NOMO-1 treated with dmso at 0.1 percent for 144 hours (cell line): ENCODE results near the gene EXOC3L4.

Experiments
- DNase-seq: peaks from one replicate; lab custom pipeline; 2025; ENCODE audit not compliant: unreplicated experiment; lab: John Stamatoyannopoulos, UW

Gene EXOC3L4

DNA sequence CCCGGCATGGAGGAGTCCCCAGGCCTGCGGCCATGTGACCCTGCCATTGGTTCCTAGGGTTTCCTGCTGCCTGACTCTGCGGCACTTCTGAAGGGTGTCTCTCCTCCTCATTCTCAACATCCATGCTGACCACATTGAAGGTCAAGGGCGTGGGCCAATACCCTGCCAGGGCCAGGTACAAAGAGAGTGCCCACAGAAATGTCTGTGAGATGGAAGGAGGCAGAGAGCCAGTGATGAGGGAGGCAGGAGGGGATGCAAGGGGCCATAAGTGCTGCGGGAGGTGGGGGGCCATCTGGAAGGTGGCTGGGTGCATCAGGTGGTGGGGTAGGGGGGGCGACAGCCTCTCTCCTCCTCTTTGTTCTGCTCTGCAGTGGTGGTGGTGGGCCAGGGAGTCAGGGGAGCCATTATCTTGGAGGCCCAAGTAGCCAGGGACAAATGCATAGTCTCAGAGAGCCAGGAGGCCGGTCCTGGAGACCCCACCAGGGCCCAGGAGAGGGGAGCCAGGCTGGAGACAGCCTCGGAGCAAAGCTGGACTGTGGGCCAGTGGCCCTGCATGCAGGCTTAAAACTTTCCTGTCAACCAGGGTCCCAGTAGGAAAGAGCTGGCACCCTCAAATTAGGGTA lies 24.2 kb upstream of the EXOC3L4 start:
- no peak for DNase-seq

DNA sequence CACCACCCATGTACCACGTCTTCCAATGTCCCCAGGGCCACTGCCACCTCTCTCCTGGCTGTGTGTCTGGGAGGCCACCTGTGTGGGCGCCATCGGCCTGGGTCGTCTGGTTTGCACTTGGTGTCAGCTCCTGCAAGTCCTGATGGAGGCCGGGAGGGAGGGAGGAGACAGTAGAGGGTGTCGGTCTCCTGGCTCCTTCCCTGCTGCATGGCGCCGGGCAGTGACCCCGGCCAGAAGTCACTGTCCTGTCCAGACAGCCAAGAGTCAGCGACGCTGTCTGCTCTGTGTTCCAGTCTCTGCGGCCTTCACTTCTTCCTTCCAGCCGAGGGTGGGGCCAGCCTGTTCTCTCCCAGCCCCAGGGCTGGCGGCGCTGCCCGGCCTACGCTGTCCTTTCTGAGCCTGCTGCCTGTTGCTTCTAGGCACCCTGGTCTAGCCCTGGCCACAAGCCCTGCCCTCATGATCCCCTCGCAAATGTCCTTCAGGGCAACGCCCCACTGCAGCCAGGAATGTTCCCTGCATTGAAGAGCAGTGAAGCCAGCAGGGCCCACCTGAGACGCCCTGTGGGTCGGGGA lies 23.5 kb upstream of the EXOC3L4 start:
- DNase-seq, result no peak

DNA sequence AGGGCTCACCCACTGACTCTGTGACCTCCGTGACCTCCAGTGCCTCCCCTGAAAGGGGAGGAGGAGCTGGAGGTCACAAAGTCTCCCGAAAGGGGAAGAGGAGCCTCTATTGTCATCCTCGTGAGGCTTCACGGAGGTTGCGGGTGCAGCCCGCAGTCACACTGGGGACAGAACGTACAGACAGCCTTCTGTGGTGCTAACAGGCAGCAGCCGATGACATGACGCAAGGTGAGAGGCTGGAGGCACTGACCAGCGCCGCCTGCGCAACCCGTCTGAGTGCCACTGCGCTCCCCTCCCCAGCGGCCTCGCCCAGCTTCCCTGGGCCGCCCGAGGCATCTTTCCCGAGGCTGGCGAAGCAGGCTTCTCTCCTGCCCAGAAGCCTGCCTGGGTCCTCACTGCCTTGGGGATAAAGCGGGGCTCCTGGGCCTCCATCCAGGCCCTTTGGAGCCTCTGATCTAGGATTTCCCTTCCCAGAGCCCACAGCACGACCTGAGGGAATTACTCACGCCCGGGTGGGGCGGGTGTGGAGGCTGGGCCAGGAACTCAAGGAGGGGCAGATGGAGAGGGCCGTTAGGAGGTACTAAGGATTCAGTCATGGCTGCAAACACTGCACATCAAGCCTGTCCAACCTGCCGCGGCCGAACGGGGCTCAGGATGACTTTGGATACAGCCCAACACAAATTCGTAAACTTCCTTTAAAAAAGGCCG lies 22.8 kb upstream of the EXOC3L4 start:
- DNase-seq, result no peak

DNA sequence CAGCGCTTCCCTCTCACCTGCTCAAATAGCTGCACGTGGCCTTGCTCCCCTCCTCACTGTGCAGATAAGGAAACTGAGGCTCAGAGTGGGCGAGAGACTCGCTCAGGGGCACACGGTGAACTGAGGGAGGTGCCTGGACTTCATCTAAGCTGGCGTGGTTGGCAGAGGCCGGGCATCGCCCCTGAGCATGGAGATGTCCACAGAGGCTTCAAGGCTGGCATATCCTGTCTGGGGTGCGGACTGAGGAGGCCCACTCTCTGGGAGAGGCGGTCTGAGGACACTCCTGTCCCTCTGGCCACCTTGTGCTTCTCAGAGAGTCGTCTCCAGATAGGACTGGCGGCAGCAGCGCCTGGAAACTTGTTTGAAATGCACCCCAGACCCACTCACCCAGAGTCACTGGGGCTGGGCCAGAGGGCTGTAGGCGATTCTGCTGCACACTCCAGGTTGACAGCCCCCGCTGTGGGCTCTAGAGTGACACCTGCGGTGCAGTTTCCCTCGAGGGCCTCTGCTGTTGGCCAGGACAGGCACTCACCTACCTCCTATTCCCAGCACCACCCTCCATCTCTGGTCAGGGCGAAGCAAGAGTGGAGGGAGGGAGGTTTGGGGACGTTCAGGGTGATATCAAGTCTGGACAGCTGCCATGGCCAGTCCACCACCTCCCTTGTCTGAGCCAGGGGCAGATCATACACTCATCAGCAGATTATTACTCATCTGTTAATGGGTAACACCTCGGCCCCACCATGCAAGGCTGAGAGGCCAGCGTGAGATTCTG lies 21.7 kb upstream of the EXOC3L4 start:
- DNase-seq, result no peak

DNA sequence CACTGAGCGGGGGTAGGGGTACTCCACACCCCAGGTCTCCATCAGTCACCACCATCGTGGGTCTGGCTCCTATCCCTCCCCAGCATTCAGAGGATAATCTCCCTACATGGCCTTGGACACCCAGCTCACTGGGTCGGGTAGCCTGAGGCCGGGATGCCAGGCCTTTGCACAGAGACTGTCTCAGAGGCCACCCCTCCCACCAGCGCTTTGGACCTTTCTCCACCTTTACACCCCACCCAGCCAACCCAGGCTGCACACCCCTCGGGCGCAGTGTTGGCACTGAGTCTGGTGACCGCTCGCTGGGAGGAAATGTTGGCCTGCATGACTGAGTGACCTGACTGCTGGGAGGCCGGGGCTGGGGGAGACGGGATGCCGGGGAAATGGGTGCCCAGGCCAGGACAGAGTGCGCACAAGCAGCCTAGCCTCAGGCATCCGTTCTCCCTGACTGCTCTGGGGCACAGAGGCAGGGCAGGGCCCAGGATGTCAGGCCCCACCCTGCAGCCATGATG lies 21.1 kb upstream of the EXOC3L4 start:
- no peak for DNase-seq

DNA sequence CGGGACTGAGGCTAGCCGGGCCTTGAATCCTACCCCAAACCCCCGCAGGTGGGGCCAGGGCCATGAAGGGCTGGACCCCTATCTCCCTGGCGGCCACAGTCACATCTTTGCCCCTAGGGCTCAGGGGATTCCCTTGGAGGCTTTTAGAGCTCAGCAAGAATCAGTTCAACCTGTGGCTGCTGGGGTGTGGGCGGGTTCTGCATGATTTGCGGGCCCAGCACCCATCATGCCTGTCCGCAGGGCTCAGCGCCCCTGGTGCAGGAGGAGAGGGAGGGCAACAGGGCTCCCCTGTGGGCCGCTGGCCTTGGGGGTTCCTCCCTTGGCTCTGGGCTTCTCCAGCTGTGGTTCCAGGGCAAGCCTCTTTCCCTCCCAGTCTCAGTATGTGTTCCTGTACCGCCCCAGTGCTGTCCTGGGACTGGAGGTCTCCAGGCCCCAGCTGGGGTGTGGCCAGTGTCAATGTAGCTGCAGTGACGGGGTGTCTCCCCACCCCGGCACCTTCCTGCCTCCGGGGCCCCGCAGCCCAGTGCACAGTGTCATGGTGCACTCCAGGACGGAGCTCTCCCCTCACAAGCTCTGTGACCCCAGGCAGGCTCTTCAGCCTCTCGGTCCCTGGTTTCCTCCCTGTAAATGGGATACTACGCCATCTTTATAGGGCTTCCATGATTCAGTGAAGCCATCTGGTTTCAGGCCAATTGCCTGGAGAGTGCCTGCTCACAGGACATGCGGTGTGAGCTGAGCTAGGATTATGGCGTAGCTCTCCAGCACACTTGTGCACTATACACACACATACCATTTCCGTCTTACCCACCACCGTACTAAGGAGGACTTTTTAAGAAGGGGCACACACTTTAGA lies 20.4 kb upstream of the EXOC3L4 start:
- no peak for DNase-seq

DNA sequence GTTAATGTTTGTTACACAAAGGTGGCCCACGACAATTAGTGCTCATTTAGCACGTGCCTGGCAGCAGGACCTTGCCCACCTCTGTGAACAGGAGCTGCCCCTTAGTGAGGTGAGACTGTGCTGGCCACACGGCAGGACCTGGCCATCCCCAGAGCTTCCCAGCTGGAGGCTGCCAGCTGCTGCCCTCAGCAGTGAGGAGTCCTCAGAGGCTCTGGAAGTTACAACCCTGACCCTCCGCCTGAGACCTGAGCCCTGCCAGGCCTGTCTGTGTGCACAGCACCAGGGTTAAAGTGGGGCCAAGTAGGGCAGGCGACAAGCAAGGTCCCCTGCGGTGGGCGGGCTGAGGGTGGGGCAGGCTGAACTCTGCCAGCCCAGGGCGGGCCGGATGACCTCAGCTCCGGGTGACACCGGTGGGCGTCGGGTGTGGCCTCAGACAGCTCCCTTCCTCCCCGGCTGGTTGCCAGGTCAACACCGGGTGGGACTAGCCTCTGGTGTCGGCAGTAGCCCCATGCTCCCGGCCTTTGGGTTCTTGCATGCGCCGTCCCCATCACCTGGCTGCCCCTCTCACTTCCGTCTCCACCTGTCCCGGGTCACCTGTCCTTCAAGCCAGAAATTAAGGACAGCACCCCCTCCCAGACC lies 19.7 kb upstream of the EXOC3L4 start:
- DNase-seq, result no peak

DNA sequence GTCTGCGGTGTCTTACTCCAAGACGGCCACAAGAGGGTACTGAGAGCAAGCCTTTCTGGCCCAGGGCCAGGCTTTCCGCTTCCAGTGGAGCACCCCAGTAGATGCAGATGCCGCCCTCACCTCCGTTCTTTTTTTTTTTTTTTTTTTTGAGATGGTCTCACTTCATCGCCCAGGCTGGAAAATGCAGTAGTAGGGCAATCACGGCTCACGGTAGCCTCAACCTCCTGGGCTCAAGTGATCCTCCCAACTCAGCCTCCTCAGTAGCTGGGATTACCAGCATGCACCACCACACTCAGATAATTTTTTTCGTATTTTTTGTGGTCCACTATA lies 16.1 kb upstream of the EXOC3L4 start:
- DNase-seq, result peak; percentile 37

DNA sequence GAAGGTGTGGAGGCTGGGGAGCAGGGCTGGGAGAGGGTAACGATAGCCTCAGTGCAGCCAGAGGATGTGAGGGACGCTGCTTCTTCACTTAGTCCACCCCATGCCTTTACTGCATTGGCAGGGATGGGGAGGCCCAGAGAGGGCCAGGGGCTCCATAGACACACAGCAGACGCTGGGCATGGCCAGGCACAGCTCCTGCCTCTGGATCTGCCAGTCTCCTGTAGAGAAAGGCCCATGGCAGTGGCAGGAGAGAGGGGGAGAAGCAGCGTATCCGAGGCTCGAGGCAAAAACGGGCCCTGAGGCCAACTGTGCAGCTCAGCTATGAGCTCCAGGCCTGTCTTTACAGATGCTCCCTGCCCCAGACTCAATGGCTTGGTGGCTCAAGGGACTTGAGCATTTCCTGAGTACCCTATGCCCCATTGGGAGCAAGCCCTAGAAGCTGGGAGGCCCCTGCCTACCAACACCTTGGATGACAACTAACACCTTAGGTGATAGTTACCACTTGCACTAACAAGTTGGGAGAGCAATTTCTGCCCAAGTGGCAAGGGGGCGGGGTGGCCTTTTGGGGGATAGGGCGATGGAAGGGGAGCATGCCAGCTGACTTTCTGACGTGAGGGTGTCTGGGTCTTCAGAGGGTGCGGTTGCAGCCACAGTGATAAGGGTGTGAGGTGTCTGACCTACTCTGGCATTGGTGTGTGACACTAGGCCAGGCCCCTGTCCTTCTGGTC lies 15.5 kb upstream of the EXOC3L4 start:
- DNase-seq, result no peak

DNA sequence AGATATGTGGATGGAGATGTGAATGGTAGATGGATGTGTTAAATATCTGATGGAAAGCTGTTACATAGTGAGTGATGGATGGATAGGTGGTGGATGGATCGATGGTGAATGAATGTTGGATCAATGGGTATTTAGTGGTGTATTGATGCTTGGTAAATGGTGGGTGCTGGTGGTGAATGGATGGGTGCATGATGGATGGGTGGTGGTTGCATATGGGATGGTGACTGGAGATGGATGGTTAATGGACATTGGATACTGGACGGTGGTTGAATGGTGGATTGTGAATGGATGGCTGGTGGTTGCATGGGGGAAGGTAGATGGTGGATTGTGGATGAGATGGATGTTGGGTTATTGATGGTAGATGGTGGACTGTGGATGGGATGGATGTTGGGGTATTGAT lies 12.6 kb upstream of the EXOC3L4 start:
- no peak for DNase-seq

DNA sequence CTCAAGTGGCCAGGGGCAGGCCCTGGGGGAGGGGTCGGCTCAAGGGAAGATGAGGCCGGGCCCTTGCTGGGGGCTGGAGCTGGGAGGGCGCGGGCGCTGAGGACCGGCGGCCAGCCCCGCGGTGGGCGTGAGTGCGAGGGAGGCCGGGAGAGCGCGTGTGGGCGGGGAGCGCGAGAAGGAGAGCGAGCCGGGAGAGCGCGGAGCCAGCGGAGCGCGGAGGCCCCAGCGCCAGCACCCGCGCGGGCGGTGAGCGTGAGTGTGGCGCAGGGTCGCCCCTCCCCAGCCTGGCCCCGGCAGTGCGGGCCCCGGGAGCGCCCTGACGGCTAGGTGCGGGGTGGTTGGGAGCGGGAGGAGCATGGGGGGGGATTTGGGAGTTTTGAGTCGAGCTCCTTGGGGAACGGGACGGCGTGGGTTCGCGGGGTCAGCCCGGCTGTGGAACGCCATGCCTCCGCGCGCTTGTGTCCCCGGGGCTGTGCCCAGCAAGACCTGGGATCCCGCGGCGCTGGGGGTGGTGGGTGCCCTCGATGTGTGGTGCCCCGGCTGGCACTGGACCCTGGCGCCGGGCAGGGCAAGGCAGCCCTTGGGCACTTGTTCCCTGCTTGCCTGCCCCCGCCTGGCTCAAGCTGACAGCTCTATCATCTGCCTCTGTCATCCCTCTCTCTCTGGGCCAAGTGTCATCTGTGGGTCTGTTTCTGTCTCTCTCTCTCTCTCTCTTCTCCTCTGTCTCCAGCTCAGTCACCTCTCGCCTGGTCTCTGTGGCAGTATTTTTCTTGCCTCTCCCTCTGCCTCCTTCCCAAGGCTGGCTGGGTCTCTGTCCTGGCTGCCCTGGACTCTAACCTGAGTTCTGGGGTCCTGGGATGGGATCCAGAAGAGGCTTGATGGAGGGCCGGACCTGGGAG lies 10.3 kb upstream of the EXOC3L4 start, which contains the start of gene LBHD2:
LBHD2 (plus strand) TSS at position 190 of the 899 bp plus-strand sequence. CDS start 1,803 bp downstream, outside the sequence.
- DNase-seq, result no peak

DNA sequence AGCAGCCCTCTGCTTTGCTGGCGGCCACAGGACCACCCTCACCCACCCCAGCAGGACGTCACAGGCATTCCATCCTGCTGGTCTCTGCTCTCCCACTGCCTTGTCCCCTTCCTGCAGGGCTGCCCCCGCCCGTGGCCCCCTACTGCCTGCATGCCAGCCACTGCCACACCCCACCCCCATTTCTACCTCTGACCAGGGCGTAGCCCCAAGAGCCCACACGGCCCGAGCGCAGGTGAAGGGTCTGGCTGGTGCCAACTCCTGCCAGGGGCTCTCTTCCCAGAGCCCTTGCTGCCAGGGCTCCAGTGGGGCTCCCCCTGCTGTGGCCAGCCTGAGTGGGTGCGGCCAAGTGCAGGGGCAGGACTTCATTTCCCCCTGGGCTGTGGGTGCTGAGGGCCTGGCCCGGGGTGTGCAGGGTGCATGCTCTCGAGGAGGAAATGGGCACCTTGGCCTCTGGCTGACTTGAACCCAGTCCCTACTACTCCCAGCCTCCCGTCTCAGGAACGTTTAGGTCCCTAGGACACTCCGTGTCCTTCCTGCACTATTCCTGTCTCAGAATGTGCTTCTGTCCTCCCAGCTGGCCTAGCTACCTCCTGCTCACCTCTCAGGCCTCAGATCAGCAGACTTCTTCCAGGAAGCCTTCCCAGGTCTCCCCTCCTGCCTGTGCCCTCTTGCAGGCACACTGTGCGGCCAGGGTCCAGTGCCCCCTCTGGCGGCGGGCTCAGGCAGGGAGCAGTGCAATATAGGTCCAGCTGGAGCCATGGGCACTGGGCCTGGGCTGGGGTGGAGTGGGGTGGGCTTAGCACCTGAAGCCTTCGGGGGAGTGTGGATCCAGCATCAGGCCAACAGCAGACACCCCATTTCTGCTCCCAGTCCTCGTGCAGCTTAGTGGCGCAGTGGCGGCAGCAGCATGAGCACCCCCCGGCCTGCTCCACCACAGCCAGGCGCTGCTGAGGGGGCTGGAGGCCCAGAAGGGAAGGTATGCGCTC lies 9.1 kb upstream of the EXOC3L4 start:
- DNase-seq, result no peak

DNA sequence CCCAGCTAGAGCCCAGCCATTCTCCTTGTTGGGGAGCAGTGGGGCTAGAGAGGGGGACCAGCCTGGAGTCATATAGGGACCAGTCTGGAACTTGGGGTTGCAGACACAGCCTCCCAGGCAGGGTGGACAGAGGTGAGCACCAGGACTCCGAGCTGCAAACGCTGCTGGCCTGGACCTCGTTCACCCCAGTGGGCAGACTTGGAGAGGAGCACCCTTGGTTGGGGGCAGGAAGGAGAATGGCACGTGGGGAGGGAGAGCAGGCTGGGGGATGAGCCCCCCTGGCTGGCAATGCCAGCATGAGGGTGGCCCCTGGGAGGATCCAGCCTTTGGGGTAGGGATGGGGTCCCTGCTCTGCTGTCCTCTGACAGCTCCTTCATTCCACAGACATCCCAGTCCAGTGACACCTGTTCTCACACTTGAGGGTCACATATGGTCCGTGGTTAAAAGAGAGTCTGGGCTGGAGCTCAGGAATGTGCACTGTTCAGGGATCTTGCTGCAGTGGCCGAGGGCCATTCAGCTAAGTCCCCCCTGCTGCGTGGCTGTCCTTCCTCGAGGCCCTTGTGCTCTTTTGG lies 7.7 kb upstream of the EXOC3L4 start:
- DNase-seq, result no peak

DNA sequence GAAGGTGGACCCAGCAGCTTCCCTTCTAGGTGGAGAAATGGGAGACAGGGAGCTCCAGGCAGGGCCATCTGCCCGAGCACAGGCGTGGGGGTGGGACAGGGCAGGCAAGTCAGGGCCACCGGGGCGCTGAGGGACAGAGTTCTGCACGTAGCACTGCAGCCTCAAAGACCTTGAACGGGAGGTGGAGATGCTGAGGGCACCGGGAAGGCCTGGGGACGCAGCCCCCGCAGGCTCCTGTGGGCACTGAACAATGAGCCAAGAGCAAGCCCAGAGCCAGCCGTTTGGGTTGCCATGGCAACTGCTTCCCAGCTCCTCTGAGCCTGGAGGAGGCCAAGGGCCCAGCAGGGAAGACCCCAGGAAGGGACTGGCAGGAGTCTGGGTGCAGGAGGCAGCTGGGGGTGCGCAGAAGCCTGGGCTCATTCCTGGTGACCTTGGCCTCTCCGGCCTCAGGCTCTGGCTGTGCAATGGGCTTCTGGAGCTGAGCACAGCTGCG lies 7.1 kb upstream of the EXOC3L4 start:
- DNase-seq, result no peak

DNA sequence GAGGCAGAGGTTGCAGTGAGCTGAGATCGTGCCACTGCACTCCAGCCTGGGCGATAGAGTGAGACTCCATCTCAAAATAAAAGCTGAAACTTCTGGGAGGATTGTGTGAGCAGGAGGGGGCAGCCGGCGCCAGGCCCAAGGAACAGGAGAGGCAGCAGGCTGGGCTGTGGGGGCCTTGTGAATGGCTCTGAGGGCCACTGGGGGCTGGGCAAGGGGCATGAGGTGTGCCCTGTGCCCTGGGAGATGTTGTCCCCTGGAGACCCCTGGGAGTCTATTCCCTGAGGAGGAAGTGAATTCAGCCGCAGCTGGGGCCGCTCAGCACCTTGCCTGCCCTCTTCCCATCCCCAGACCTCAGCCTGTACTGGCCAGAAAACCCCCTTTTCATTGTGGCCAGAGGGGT lies 5.6 kb upstream of the EXOC3L4 start:
- DNase-seq, result no peak

DNA sequence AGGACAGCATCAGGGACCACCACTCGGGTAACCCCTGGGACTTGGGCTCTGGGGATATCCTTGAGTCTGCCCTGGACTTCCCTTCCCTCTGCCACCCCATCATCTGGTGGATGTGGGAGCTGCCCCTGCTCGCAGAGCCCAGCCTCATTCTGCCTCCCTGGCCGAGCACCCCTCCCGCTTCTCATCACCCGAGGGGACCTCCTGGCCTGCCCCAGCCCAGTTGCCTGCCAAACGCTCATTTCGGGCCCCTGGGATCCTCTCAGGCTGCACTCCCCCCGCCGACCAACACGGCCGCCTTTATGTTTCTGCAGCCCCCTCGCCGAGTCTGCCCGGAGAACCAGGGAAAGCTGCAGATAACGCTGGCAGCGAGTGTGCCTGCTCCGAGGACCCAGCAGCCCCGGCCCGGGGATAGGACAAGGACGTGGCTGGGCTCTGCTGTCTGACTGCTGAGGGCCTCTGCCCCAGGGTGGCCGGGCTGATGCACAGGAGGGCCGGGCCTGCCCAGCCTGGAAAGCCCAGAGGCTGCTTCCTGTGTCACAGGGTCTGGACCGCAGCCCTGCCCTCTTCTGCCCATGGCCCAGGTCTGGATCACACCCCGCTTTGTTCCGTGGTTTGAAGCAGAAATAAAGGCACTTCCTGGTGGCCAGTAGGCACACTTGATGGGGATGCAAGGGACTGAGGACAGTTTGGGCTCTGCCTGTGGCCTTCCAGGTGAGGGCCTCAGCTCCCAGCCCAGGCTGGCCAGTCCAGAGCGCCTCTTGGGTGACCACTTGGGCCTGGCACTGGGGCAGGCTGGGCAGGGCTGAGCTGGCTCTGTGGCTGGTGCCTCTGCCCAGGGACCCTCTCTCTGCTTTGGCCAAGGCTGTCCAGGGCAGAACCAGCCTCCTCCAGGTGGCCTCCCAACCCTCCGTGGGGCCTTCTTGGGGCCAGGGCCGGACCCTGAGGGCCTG lies 4.9 kb upstream of the EXOC3L4 start:
- DNase-seq, result no peak
